NB4 (cell line): Measurements from ENCODE around the gene IL18.

Experiments
- DNase-seq: peaks from one replicate; pipeline ENCODE4 v3.0.0; 2010; ENCODE audit warnings: low read depth
- H3K4me3 ChIP-seq: one replicate; pipeline ENCODE4 v1.5.1; 2011; ENCODE audit warnings: mild to moderate bottlenecking, low read depth, low read length, moderate library complexity
- MYC ChIP-seq: IDR thresholded peaks from 2 replicates; pipeline ENCODE4 v1.6.1; 2011; ENCODE audit warnings: low read depth, low read length
- POLR2A ChIP-seq: IDR thresholded peaks from 2 replicates; pipeline ENCODE4 v1.6.1; 2011; ENCODE audit warnings: mild to moderate bottlenecking; ENCODE audit not compliant: insufficient read length; ENCODE audit errors: extremely low read depth
- TF ChIP-seq, protein P1 (sequence below): IDR thresholded peaks from one replicate; pipeline ENCODE4 v1.5.1; 2012; ENCODE audit warnings: low read depth, low read length
- TF ChIP-seq, protein P2 (sequence below): IDR thresholded peaks from 2 replicates; pipeline ENCODE4 v1.6.1; 2011; ENCODE audit warnings: low read depth, low read length

IL18 gene

DNA sequence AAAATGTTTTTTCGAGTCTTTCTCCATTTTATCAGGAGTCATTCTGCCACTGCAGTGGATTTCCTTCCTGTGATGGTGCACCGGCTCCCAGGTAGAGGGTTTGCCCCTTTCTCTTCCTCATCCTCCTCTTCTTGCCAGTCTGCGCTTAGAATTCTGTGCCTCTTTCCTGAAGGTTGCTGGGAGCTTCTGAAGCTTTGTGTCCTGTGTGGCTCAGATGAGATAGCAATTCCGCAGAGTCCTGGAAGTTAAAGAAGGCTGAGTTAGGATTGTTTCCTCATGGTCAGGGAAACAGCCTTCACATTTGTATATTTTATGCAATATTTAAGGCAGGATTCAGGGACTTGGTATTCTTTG is 11.7 kb upstream of the IL18 start:
- no peak overlapping the region for H3K4me3 ChIP-seq
- DNase-seq: no peak
- TF ChIP-seq, protein P1, sequence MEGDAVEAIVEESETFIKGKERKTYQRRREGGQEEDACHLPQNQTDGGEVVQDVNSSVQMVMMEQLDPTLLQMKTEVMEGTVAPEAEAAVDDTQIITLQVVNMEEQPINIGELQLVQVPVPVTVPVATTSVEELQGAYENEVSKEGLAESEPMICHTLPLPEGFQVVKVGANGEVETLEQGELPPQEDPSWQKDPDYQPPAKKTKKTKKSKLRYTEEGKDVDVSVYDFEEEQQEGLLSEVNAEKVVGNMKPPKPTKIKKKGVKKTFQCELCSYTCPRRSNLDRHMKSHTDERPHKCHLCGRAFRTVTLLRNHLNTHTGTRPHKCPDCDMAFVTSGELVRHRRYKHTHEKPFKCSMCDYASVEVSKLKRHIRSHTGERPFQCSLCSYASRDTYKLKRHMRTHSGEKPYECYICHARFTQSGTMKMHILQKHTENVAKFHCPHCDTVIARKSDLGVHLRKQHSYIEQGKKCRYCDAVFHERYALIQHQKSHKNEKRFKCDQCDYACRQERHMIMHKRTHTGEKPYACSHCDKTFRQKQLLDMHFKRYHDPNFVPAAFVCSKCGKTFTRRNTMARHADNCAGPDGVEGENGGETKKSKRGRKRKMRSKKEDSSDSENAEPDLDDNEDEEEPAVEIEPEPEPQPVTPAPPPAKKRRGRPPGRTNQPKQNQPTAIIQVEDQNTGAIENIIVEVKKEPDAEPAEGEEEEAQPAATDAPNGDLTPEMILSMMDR: no peak
- TF ChIP-seq, protein P2, sequence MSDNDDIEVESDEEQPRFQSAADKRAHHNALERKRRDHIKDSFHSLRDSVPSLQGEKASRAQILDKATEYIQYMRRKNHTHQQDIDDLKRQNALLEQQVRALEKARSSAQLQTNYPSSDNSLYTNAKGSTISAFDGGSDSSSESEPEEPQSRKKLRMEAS: no peak
- no peak for TF ChIP-seq MYC
- no peak for TF ChIP-seq POLR2A

DNA sequence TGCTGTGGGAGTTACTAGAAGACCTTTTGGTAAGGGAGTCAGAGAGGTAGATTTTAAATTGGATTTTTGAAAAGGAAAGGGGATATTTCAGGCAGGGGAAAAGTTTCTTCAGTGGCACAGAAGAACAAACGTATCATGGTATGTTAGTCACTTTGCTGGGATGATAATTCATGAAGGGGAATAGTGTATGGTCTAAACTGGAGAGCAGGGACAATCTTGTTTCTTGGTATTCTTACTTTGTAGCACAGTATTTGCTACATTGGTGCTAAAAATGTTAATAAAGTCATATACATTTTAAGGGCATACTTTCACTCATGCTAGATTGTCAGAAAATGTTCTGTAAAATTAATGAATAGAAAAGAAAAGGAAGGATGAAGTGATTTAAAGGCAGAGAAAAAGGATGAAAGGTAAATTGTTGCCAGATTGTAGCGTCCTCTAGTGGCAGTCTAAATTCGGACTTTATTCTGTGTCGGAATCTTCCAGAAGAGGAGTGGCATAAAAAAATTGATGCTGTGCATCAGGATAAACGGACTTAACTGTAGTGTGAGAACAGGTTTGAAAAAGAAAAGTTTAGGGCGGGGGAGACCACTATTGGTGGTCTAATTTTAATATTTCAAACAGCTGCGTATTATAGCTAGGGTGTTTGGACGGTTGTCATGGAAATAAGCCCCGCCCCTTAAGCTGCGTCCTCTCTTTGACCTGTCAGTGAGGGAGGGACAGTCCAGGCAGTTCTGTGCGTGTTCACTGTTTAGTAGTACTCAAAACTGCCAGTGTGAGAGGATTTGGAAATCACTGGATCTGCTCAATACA is 11.1 kb upstream of the IL18 start, which contains the start of gene BCO2:
BCO2 (plus strand) TSS at position 724 of the 810 bp plus-strand sequence. CDS start 90 bp downstream, outside the sequence.
- no peak for TF ChIP-seq MYC
- TF ChIP-seq, protein P1: peak; percentile 87
- no peak for TF ChIP-seq POLR2A
- TF ChIP-seq, protein P2: no peak
- DNase-seq: peak; percentile 51
- no peak within 1 kb of the TSS for H3K4me3 ChIP-seq

DNA sequence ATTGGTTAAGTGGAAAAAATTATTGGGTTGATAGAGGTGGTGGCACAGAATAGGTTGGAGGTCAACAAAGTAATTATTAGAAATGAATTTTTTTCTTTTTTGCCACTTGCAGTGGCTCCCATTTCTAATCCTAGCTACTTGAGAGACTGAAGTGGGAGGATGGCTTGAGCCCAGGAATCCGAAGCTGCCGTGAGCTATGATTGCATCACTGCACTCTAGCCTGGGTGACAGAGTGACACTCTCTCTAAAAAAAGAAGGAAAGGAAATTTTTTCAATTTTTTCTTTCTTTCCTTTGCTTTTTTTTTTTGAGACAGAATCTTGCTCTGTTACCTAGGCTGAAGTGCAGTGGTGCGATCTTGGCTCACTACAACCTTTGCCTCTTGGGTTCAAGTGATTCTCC is 9.3 kb upstream of the IL18 start:
- H3K4me3 ChIP-seq: no peak overlapping the region
- TF ChIP-seq, protein P1: no peak
- TF ChIP-seq POLR2A: no peak
- no peak for TF ChIP-seq MYC
- no peak for DNase-seq

DNA sequence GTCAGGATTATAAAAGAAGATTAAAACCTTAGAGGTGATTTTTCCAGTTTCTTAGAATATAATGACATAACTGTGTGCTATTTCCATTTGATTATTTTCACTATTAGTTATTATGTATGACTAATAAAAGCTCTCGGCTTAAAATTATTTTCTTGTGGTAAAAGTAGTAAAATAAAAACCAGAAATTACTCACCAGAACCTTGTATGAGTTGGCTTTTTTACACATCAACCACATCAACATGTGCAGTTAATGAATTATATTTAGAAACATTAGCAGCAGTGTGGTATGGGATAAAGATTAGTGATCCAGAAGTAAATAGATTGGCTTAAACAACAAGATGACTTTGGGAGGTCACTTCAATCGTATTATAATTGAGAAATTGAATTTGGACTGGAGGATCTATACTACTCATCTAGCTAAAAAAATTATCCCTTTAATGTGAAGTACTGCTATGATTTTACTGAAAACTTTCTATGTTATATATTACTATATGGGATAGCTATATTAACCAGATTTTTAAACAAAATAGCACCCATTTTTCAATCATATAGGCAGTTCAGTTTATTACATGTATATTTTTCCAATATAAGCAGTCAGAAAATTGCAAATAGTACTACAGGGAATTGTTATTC is 8.6 kb upstream of the IL18 start:
- no peak for DNase-seq
- TF ChIP-seq, protein P2: no peak
- no peak for TF ChIP-seq MYC
- H3K4me3 ChIP-seq: no peak overlapping the region

DNA sequence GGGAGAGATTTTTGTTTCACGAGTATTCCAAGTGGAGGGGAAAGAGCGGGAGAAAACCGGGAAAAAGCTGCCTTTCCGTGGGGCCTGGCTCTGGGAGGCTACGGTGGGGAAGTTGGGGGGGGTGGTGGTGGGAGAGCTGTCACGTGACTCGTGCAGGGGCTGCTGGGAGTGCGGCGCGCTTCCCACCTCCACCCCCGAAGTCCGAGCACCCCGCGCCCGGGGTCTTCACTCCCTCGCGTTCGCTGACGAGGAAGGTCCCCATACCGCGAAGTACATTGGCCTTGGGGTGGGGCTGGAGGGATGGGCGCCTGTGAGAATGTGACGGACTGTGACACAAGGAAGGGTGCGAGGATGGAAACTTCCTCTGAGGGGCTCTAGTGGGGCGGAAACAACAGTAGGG is 3.3 kb upstream of the IL18 start, which contains the start of gene TEX12:
TEX12 (plus strand) TSS at position 228 of the 400 bp plus-strand sequence. CDS start 1,897 bp downstream, outside the sequence.
- TF ChIP-seq, protein P2: no peak
- TF ChIP-seq POLR2A (no peak), MYC (no peak)
- TF ChIP-seq, protein P1: no peak
- no peak for DNase-seq
- no peak within 1 kb of the TSS for H3K4me3 ChIP-seq

DNA sequence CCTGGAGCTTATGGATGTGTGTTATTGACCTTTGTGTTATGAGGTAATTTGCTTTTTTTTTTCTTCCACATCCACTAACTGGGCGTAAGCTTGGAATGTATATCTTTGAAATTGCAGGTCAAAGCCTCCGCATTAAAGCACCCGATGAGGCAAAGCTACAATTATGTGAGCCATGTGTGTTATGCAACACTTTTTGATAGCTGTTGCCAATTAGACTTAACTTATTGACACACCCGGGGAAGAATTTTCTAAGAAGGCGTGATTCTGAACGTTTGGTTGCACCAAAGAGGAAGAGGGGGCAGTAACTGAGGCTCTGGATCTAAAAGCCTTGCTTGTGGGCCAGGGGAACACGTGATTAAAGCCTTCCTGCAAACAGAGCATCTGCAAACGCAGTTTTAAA is 2.7 kb upstream of the IL18 start:
- H3K4me3 ChIP-seq: no peak overlapping the region
- TF ChIP-seq POLR2A: no peak
- TF ChIP-seq MYC: no peak
- DNase-seq: no peak
